ENCODE measurements around the gene PTPRD. TPM values are rescaled to one million over a fixed set of nuclear protein-coding genes. Genes with fewer than 3 reads are reported as not detected.

Gene PTPRD
- total RNA-seq, 1 experiment from 2014 or later, result 79.4 TPM

- Histone ChIP-seq H3K4me1 (no peaks in the 10 kb centered on the region), H3K4me3 (no peak overlapping the region), H3K27me3 (no peaks in the 10 kb centered on the region), H3K27ac (no peak overlapping the region; the same call in 1 of the 2 replicates), H3K9me3 (replicated peaks) (no peaks in the 10 kb centered on the region), H3K36me3 (0 out of 2 replicates have a peak, but pooled peaks cover 2% of the 10 kb centered on the region)
- DNase-seq, result no peak
These were observed 1848.8 kb downstream of the PTPRD start for GRCh38 chr9:8764051-8764450.

- Histone ChIP-seq H3K4me3 (no peak overlapping the region), H3K27ac (no peak overlapping the region), H3K4me1 (no peaks in the 10 kb centered on the region), H3K36me3 (0 out of 2 replicates have a peak, but pooled peaks cover 2% of the 10 kb centered on the region), H3K9me3 (replicated peaks) (no peaks in the 10 kb centered on the region), H3K27me3 (no peaks in the 10 kb centered on the region)
- DNase-seq, result no peak
These were observed 1850.2 kb downstream of the PTPRD start for GRCh38 chr9:8762479-8763085.

GRCh38 chr9:8760000-8760767 lies 1852.6 kb downstream of the PTPRD start:
- H3K36me3 ChIP-seq, result 0 out of 2 replicates have a peak, but pooled peaks cover 2% of the 10 kb centered on the region
- no peaks in the 10 kb centered on the region for H3K9me3 ChIP-seq (replicated peaks)
- no peak overlapping the region for H3K27ac ChIP-seq
- no peak overlapping the region for H3K4me3 ChIP-seq
- no peak for DNase-seq
- no peaks in the 10 kb centered on the region for H3K4me1 ChIP-seq
- no peaks in the 10 kb centered on the region for H3K27me3 ChIP-seq

- Histone ChIP-seq H3K4me1 (no peaks in the 10 kb centered on the region), H3K4me3 (no peak overlapping the region), H3K27ac (no peak overlapping the region), H3K36me3 (0 out of 2 replicates have a peak, but pooled peaks cover 5% of the 10 kb centered on the region), H3K27me3 (no peaks in the 10 kb centered on the region), H3K9me3 (replicated peaks) (peaks cover 3% of the 10 kb centered on the region; the same call in 1 of the 2 replicates)
- no peak for DNase-seq
These were observed 1854.9 kb downstream of the PTPRD start for GRCh38 chr9:8757881-8758280.

- H3K27ac ChIP-seq, result no peak overlapping the region
- H3K9me3 ChIP-seq (replicated peaks), result peaks cover 3% of the 10 kb centered on the region; the same call in 1 of the 2 replicates
- 0 out of 2 replicates have a peak, but pooled peaks cover 4% of the 10 kb centered on the region for H3K36me3 ChIP-seq
- no peak overlapping the region for H3K4me3 ChIP-seq
- no peak for DNase-seq
- peaks cover 5% of the 10 kb centered on the region; the same call in 1 of the 2 replicates for H3K4me1 ChIP-seq
- no peaks in the 10 kb centered on the region for H3K27me3 ChIP-seq
These were observed 1858.1 kb downstream of the PTPRD start for GRCh38 chr9:8754751-8755150.

- no peak overlapping the region for H3K27ac ChIP-seq
- peaks cover 5% of the 10 kb centered on the region; the same call in 1 of the 2 replicates for H3K4me1 ChIP-seq
These were observed 1861.3 kb downstream of the PTPRD start for GRCh38 chr9:8751406-8751930.

GRCh38 chr9:8750639-8751051 lies 1862.2 kb downstream of the PTPRD start:
- Histone ChIP-seq H3K27me3 (no peaks in the 10 kb centered on the region), H3K4me3 (no peak overlapping the region), H3K9me3 (replicated peaks) (peaks cover 3% of the 10 kb centered on the region; the same call in 1 of the 2 replicates), H3K36me3 (0 out of 2 replicates have a peak, but pooled peaks cover 3% of the 10 kb centered on the region), H3K27ac (no peak overlapping the region), H3K4me1 (peaks cover 5% of the 10 kb centered on the region; the same call in 1 of the 2 replicates)
- peak; percentile 22 to 41 for DNase-seq

More at GRCh38 chr9:8751406-8751930, 1861.3 kb downstream of the PTPRD start:
- H3K4me3 ChIP-seq, result no peak overlapping the region
- H3K36me3 ChIP-seq, result 0 out of 2 replicates have a peak, but pooled peaks cover 3% of the 10 kb centered on the region
- no peak for DNase-seq
- no peaks in the 10 kb centered on the region for H3K27me3 ChIP-seq
- peaks cover 3% of the 10 kb centered on the region; the same call in 1 of the 2 replicates for H3K9me3 ChIP-seq (replicated peaks)

- Histone ChIP-seq H3K36me3 (no peaks in the 10 kb centered on the region), H3K27ac (no peak overlapping the region), H3K4me1 (no peaks in the 10 kb centered on the region; the same call in 1 of the 2 replicates), H3K9me3 (replicated peaks) (no peaks in the 10 kb centered on the region; the same call in 1 of the 2 replicates), H3K27me3 (no peaks in the 10 kb centered on the region), H3K4me3 (no peak overlapping the region)
- DNase-seq, result no peak
These were observed 1867.5 kb downstream of the PTPRD start for GRCh38 chr9:8745347-8745746.

- H3K4me3 ChIP-seq, result no peak overlapping the region
- H3K27me3 ChIP-seq, result no peaks in the 10 kb centered on the region
- no peaks in the 10 kb centered on the region for H3K36me3 ChIP-seq
- no peaks in the 10 kb centered on the region for H3K9me3 ChIP-seq (replicated peaks)
- no peak for DNase-seq
- no peak overlapping the region for H3K27ac ChIP-seq
- peaks cover 9% of the 10 kb centered on the region for H3K4me1 ChIP-seq
These were observed 1873.9 kb downstream of the PTPRD start for GRCh38 chr9:8738945-8739344.

GRCh38 chr9:8736805-8737204 lies 1876.0 kb downstream of the PTPRD start:
- H3K36me3 ChIP-seq, result no peaks in the 10 kb centered on the region
- H3K9me3 ChIP-seq (replicated peaks), result no peaks in the 10 kb centered on the region
- no peak overlapping the region for H3K27ac ChIP-seq
- peak in 1 of 2 experiments; percentile 8 for DNase-seq
- H3K4me3 ChIP-seq, result no peak overlapping the region
- H3K4me1 ChIP-seq, result peaks cover 21% of the 10 kb centered on the region
- no peaks in the 10 kb centered on the region for H3K27me3 ChIP-seq

GRCh38 chr9:8734760-8735159 lies 1878.0 kb downstream of the PTPRD start:
- no peaks in the 10 kb centered on the region for H3K9me3 ChIP-seq (replicated peaks)
- H3K4me1 ChIP-seq, result peaks cover 24% of the 10 kb centered on the region
- H3K4me3 ChIP-seq, result no peak overlapping the region
- H3K27ac ChIP-seq, result peak overlapping the region; percentile 89
- no peaks in the 10 kb centered on the region for H3K36me3 ChIP-seq
- DNase-seq, result peak; percentile 41 to 55
- no peaks in the 10 kb centered on the region for H3K27me3 ChIP-seq

- DNase-seq, result peak; percentile 91 to 96
- H3K27me3 ChIP-seq, result no peaks in the 10 kb centered on the region
- no peaks in the 10 kb centered on the region for H3K36me3 ChIP-seq
- H3K9me3 ChIP-seq (replicated peaks), result no peaks in the 10 kb centered on the region
- peak overlapping the region; percentile 89 for H3K27ac ChIP-seq
- H3K4me1 ChIP-seq, result peaks cover 24% of the 10 kb centered on the region
- H3K4me3 ChIP-seq, result peak overlapping the region; percentile 36
These were observed 1879.5 kb downstream of the PTPRD start for GRCh38 chr9:8733131-8733954.

- Histone ChIP-seq H3K27ac (peak overlapping the region; percentile 89), H3K36me3 (no peaks in the 10 kb centered on the region), H3K27me3 (no peaks in the 10 kb centered on the region), H3K4me3 (no peak overlapping the region), H3K4me1 (peaks cover 25% of the 10 kb centered on the region), H3K9me3 (replicated peaks) (no peaks in the 10 kb centered on the region)
- no peak for DNase-seq
These were observed 1880.3 kb downstream of the PTPRD start for GRCh38 chr9:8732367-8733075.

- DNase-seq, result no peak
- Histone ChIP-seq H3K4me1 (peaks cover 31% of the 10 kb centered on the region), H3K36me3 (no peaks in the 10 kb centered on the region; the same call in 1 of the 2 replicates), H3K4me3 (no peak overlapping the region), H3K27me3 (no peaks in the 10 kb centered on the region), H3K9me3 (replicated peaks) (no peaks in the 10 kb centered on the region), H3K27ac (no peak overlapping the region)
These were observed 1882.2 kb downstream of the PTPRD start for GRCh38 chr9:8730618-8731017.
